Loucy (cell line): Measurements from ENCODE around the gene TSPAN4.

Experiments
- H2AFZ ChIP-seq: fragments of 200-600 bp; sonication (generic); 2 replicates; pipeline ENCODE4 v1.6.0; 2016; ENCODE audit warnings: antibody characterized with exemption, mild to moderate bottlenecking, low read length, moderate library complexity
- H3F3A ChIP-seq: fragments of 200-600 bp; 2 replicates; pipeline ENCODE4 v1.6.0; 2016; ENCODE audit warnings: antibody characterized with exemption, low read depth, mild to moderate bottlenecking
- H3K27me3 ChIP-seq: fragments of 200-600 bp; sonication (generic); 2 replicates; pipeline ENCODE4 v1.6.1; 2014; ENCODE audit warnings: low read length, mild to moderate bottlenecking; ENCODE audit not compliant: insufficient read depth, poor library complexity, severe bottlenecking
- H3K36me3 ChIP-seq: fragments of 200-600 bp; sonication (generic); 2 replicates; pipeline ENCODE4 v1.6.1; 2016; ENCODE audit warnings: low read length; ENCODE audit not compliant: insufficient read depth
- H3K4me1 ChIP-seq: fragments of 200-600 bp; sonication (generic); 2 replicates; pipeline ENCODE4 v1.5.1; 2014; ENCODE audit warnings: low read length, mild to moderate bottlenecking; ENCODE audit not compliant: insufficient read depth, poor library complexity, severe bottlenecking
- H3K4me2 ChIP-seq: fragments of 200-600 bp; sonication (generic); 2 replicates; pipeline ENCODE4 v1.6.0; 2014; ENCODE audit warnings: antibody characterized with exemption, low read length, low read depth, mild to moderate bottlenecking; ENCODE audit not compliant: poor library complexity, severe bottlenecking
- H3K4me3 ChIP-seq: fragments of 200-600 bp; sonication (generic); 2 replicates; pipeline ENCODE4 v1.5.1; 2014; ENCODE audit warnings: low read length, mild to moderate bottlenecking, mixed read lengths; ENCODE audit not compliant: poor library complexity, severe bottlenecking
- H3K79me2 ChIP-seq: fragments of 200-600 bp; sonication (generic); 2 replicates; pipeline ENCODE4 v1.6.1; 2014; ENCODE audit warnings: low read length; ENCODE audit not compliant: insufficient read depth
- H3K9ac ChIP-seq: fragments of 200-600 bp; sonication (generic); 2 replicates; pipeline ENCODE4 v1.6.0; 2014; ENCODE audit warnings: mild to moderate bottlenecking, low read depth, low read length, moderate library complexity; ENCODE audit not compliant: poor library complexity, severe bottlenecking
- H3K9me2 ChIP-seq: fragments of 200-600 bp; sonication (generic); replicated peaks from 2 replicates; pipeline ENCODE4 v1.6.1; 2016; ENCODE audit warnings: low read depth, low read length, mixed read lengths
- H3K9me3 ChIP-seq: fragments of 200-600 bp; sonication (generic); 2 replicates; pipeline ENCODE4 v1.6.1; 2014; ENCODE audit warnings: mild to moderate bottlenecking, antibody characterized with exemption, low read length, low read depth; ENCODE audit not compliant: insufficient read depth
- H4K20me1 ChIP-seq: fragments of 200-600 bp; sonication (generic); 2 replicates; pipeline ENCODE4 v1.6.0; 2014; ENCODE audit warnings: antibody characterized with exemption, low read length, mild to moderate bottlenecking; ENCODE audit not compliant: insufficient read depth, poor library complexity, severe bottlenecking
- EZH2phosphoT487 ChIP-seq: fragments of 200-600 bp; IDR thresholded peaks from 2 replicates; pipeline ENCODE4 v1.6.1; 2018; ENCODE audit warnings: antibody characterized with exemption, mild to moderate bottlenecking, moderate library complexity, borderline replicate concordance
- TF ChIP-seq, protein P1 (sequence below): fragments of 200-600 bp; sonication (generic); conservative IDR thresholded peaks from 2 replicates; pipeline ENCODE4 v1.5.1; 2014; ENCODE audit warnings: mild to moderate bottlenecking, antibody characterized with exemption, low read length

TSPAN4 gene

DNA sequence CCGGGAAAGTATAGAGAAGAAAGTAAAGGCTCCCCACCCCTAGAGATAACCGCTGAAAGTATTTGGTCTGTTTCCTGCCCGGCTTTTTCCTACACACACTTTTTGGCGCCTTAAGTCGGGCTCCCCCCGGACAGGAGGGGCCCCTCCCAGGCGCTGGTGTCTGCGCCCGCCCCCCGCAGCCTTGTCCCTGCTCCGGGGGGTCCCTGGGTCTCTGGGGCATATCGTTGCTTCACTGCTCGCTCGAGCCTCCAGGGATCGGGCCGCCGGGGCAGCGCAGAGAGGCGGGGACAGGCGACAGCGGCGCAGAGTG, 15.9 kb upstream of the TSPAN4 start:
- H2AFZ ChIP-seq = peak overlapping the region; percentile 85

DNA sequence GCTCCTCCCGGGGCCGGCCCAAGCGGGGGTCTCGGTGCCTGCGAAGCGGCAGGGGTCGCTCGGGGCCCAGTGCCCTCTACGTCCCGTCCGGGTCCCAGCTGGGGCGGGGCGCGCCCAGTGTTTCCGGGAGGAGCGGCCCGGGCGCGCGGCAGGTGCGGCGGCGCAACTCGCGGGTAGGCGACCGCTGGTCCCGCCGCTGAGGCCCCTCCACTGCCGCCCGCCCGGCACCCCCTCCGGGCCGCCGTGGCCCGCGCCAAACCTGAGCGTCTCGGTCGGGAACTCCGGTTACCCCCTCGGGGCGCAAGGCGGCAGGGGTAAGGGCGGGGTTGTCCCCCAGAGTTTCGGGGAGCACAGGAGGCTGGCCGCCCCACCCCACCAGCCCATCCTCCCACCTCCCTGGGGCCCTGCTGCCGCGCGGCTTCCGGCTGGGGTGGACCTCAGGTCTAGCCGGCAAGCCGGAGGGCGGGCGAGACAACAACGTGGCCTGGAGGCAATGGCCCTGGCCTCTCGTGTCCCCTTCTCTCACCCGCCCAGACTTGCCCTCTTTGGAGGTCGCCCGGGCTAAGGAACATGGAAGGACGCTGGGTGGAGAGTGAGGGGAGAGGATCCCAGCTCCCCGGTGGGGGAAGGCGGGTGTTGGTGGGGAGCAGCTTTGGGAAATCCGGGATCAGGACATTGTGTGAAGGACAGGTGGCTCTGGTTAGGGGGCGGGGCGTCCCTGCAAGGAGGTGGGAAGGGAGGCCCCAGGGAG, 15.3 kb upstream of the TSPAN4 start:
- TF ChIP-seq, protein P1, sequence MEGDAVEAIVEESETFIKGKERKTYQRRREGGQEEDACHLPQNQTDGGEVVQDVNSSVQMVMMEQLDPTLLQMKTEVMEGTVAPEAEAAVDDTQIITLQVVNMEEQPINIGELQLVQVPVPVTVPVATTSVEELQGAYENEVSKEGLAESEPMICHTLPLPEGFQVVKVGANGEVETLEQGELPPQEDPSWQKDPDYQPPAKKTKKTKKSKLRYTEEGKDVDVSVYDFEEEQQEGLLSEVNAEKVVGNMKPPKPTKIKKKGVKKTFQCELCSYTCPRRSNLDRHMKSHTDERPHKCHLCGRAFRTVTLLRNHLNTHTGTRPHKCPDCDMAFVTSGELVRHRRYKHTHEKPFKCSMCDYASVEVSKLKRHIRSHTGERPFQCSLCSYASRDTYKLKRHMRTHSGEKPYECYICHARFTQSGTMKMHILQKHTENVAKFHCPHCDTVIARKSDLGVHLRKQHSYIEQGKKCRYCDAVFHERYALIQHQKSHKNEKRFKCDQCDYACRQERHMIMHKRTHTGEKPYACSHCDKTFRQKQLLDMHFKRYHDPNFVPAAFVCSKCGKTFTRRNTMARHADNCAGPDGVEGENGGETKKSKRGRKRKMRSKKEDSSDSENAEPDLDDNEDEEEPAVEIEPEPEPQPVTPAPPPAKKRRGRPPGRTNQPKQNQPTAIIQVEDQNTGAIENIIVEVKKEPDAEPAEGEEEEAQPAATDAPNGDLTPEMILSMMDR = no peak
- no peak for TF ChIP-seq EZH2phosphoT487
- Histone ChIP-seq H3F3A (no peaks in the 10 kb centered on the region), H4K20me1 (peaks cover 1% of the 10 kb centered on the region), H3K9me3 (no peaks in the 10 kb centered on the region), H3K9me2 (no peaks in the 10 kb centered on the region), H3K4me3 (peak overlapping the region; percentile 81), H3K4me2 (peak overlapping the region; percentile 92), H2AFZ (peak overlapping the region; percentile 85), H3K9ac (peak overlapping the region; percentile 88), H3K4me1 (peaks cover 25% of the 10 kb centered on the region), H3K36me3 (no peaks in the 10 kb centered on the region), H3K79me2 (peaks cover 7% of the 10 kb centered on the region; the same call in 1 of the 2 replicates), H3K27me3 (no peaks in the 10 kb centered on the region)

More for the DNA sequence above, 15.9 kb upstream of the TSPAN4 start:
- H3K4me2 ChIP-seq = peak overlapping the region; percentile 92
- no peaks in the 10 kb centered on the region for H3K9me3 ChIP-seq
- peaks cover 12% of the 10 kb centered on the region; the same call in 1 of the 2 replicates for H3K79me2 ChIP-seq
- no peak for TF ChIP-seq EZH2phosphoT487
- TF ChIP-seq, protein P1 = no peak
- H4K20me1 ChIP-seq = peaks cover 5% of the 10 kb centered on the region
- no peaks in the 10 kb centered on the region for H3F3A ChIP-seq
- peak overlapping the region; percentile 88 for H3K9ac ChIP-seq
- H3K4me3 ChIP-seq = peak overlapping the region; percentile 81
- H3K27me3 ChIP-seq = no peaks in the 10 kb centered on the region
- peaks cover 25% of the 10 kb centered on the region for H3K4me1 ChIP-seq
- H3K36me3 ChIP-seq = no peaks in the 10 kb centered on the region
- H3K9me2 ChIP-seq = no peaks in the 10 kb centered on the region

DNA sequence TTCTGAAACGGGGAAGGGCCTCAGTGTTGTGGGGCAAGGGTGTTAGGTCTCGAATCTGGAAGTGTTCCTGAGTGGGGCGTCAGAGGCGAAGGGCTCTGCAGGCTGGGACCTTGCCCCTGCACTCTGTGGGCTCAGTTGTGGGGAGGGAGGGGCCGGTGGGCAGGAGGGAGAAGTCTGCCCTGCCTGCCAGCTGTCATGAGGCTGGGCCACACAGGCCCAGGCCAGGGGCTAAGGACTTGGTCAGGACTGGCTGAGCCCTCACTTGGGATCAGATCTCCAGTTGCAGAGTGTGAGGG, 14.8 kb upstream of the TSPAN4 start, which contains the start of gene CRACR2B:
CRACR2B (plus strand) TSS at position 23 of the 296 bp plus-strand sequence. CDS start 689 bp downstream, outside the sequence.
- peak within 1 kb of the TSS; percentile 92 for H3K4me2 ChIP-seq
- no peaks in the 10 kb centered on the region for H3K36me3 ChIP-seq
- peak within 1 kb of the TSS; percentile 88 for H3K9ac ChIP-seq
- no peak for TF ChIP-seq EZH2phosphoT487
- TF ChIP-seq, protein P1 = no peak
- peaks cover 5% of the 10 kb centered on the region; the same call in 1 of the 2 replicates for H3K79me2 ChIP-seq
- peak within 1 kb of the TSS; percentile 85 for H2AFZ ChIP-seq
- no peaks in the 10 kb centered on the region for H3K9me3 ChIP-seq
- no peaks in the 10 kb centered on the region for H3K9me2 ChIP-seq
- H4K20me1 ChIP-seq = no peaks in the 10 kb centered on the region
- H3F3A ChIP-seq = no peaks in the 10 kb centered on the region
- H3K4me3 ChIP-seq = peak within 1 kb of the TSS; percentile 81
- peaks cover 25% of the 10 kb centered on the region for H3K4me1 ChIP-seq
- no peaks in the 10 kb centered on the region for H3K27me3 ChIP-seq
